Right kidney (tissue), 9 donors: ENCODE data around the gene LLGL2.
A peak's percentile ranks its signal among the peaks of the same experiment; 100 is the strongest.
"Not testable (repeated sequence)": the region's sequence is repeated elsewhere in the genome, so short reads cannot be mapped to it uniquely, and the experiment has no call there.

Experiments used
- DNase-seq: peaks from one replicate; pipeline ENCODE4 v3.0.0-alpha.2; 2016
- long read RNA-seq, 8 donors: transcript quantifications; one replicate each; lab custom pipeline, GENCODE V29; 2026

The LLGL2 gene, protein sequence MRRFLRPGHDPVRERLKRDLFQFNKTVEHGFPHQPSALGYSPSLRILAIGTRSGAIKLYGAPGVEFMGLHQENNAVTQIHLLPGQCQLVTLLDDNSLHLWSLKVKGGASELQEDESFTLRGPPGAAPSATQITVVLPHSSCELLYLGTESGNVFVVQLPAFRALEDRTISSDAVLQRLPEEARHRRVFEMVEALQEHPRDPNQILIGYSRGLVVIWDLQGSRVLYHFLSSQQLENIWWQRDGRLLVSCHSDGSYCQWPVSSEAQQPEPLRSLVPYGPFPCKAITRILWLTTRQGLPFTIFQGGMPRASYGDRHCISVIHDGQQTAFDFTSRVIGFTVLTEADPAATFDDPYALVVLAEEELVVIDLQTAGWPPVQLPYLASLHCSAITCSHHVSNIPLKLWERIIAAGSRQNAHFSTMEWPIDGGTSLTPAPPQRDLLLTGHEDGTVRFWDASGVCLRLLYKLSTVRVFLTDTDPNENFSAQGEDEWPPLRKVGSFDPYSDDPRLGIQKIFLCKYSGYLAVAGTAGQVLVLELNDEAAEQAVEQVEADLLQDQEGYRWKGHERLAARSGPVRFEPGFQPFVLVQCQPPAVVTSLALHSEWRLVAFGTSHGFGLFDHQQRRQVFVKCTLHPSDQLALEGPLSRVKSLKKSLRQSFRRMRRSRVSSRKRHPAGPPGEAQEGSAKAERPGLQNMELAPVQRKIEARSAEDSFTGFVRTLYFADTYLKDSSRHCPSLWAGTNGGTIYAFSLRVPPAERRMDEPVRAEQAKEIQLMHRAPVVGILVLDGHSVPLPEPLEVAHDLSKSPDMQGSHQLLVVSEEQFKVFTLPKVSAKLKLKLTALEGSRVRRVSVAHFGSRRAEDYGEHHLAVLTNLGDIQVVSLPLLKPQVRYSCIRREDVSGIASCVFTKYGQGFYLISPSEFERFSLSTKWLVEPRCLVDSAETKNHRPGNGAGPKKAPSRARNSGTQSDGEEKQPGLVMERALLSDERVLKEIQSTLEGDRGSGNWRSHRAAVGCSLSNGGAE
- long read RNA-seq, donor 1, partial matches to known transcripts: 6 of 15 reads
- long read RNA-seq, donor 1, other reads (novel, unspliced or antisense): 0 of 15 reads
- long read RNA-seq, donor 2, partial matches to known transcripts: 0 of 2 reads
- long read RNA-seq, donor 2, other reads (novel, unspliced or antisense): 0 of 2 reads
- long read RNA-seq, donor 3, partial matches to known transcripts: 0 of 5 reads
- long read RNA-seq, donor 3, other reads (novel, unspliced or antisense): 0 of 5 reads
- long read RNA-seq, donor 4, transcript LLGL2-202 (10 exons, 1,374 nt): major isoform, 8 of 21 reads
- long read RNA-seq, donor 4, partial matches to known transcripts: 11 of 21 reads
- long read RNA-seq, donor 4, other reads (novel, unspliced or antisense): 0 of 21 reads
- long read RNA-seq, donor 5, transcript LLGL2-202 (10 exons, 1,374 nt): major isoform, 6 of 10 reads
- long read RNA-seq, donor 5, partial matches to known transcripts: 0 of 10 reads
- long read RNA-seq, donor 5, other reads (novel, unspliced or antisense): 0 of 10 reads
- long read RNA-seq, donor 6, transcript LLGL2-202 (10 exons, 1,374 nt): major isoform, 5 of 17 reads
- long read RNA-seq, donor 6, partial matches to known transcripts: 7 of 17 reads
- long read RNA-seq, donor 6, other reads (novel, unspliced or antisense): 0 of 17 reads
- long read RNA-seq, donor 7: 0 reads
- long read RNA-seq, donor 8, partial matches to known transcripts: 0 of 2 reads
- long read RNA-seq, donor 8, other reads (novel, unspliced or antisense): 0 of 2 reads

DNA sequence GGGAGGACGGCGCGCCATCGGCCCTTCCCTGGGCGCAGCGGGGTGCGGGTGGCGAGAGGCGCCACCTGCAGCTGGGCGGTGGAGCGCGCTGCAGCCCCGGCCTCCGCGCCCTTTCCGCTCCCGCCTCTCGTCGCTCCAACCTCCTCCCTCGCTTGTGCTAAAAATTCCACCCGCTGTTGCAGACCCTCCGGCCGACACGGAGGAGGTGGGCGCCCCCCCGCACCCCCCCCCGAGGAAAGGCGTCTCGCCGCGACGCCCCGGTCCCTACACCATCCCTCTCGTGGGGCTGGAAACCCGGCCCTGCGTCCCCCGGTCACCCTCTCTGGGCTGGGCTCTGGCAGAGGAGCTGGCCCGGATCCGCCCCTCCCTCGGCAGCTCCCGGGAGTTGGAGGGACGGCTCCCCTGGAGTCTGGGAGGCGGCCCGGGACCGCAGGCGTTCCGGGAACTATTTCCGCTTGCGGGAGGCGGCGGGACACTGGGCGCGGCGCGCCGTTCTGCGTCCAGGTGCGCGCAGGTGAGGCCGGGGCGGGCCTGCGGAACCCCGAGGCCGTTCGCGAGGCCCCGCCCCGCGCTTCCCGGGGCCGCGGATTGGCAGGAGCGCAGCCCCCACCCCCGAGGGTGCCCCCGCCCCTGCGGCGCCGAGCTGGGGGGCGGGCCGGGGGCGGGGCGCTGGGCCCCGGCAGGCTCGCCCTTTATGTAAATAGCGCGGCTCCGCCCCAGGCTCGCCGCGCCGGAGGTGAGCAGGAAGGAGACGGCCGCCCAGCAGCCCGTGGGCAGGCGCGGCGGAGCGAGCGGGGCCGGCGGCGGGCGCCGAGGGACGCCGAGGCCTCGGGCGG is at the start of gene LLGL2:
Gene LLGL2, plus strand, starts transcription at position 728 of the 836 bp plus-strand sequence. CDS start 17,730 bp downstream, outside the sequence.
- peak; percentile 96 for DNase-seq

DNA sequence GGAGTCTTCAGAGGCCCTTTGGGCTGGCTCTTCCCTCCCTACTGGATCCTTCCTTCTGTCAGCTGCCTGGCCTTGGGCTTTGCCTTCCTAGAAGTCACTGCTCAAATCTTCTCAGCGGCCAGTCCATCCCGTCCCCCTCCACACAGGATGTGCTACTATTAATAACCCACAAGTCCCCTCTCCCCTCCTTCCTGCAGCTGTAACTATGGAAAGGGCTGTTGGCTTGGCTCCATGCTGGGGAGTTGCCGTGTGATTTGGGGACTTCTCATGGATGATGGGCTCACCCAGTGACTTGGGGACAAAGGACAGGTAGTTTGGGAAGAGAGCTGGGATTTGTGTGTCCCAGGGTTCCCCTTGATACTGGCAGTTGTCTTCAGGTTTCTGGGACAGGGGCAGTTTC is 49.6 kb upstream of the LLGL2 start:
- peak; percentile 58 for DNase-seq

DNA sequence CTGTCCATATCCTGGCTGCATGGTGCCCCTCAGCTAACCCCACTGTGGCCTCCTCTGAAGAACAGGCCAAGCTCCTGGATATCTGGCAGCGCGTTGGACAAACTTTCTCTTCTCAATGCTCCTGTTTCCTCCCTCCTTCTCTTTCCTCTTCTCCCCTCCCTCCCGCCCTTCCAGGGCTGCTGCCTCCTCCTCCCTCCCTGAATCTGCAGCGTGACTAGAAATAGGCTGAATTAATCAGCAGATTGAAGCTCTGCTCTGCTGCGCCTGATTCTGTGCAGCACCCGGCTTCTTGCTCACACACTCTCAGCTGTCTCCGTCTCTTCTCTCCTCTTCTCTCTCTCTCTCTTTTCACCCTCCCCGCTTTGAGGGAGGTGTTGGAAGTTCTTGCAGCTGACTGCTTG is 49.2 kb upstream of the LLGL2 start:
- DNase-seq: no peak

DNA sequence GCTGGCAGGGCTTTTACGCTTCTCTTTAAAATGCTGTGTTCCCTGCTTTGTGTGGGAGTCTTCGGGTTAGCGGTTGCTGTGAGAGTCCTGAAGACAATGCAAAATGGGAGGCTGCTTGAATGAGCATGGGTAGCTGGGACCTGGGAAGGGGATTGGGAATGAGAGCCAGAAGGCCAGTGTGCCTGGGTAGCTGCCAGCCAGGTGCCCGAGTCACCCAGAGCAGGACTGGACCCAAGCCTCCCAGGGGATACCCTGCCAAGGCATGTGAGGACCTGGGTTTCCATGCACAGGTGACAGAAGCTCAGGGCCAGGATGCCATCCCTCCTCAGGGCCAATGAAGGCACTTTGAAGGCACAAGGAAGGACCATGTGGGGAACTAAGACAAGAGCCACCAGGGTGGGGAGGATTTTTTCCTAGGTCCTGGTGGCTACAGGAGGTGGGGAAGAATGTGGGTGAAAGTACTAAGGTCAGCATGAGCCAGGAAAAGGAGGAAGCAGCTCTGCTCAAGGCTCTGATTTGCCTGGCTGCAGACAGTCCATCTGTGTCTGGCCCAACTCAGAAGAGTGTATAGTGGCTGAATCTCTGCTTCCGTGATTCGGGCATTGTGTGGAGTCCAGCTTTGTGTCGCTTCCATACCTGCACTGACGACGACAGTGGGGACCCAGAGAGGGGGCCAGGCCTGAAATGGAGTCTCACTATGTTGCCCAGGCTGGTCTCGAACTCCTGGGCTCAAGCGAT is 48.6 kb upstream of the LLGL2 start:
- no peak for DNase-seq

DNA sequence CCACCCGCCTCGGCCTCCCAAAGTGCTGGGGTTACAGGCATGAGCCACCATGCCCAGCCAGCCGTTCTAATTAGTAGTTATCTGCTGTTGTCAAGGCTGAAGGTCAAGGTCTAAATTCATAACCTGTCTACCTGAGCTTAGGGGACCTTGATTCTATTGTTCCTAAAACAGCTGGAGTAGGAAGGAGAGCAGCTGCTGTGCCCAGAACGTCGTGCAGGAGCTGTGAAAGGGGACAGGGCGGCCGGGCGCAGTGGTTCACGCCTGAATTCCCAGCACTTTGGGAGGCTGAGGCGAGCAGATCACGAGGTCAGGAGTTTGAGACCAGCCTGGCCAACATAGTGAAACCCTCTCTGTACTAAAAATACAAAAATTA is 48.0 kb upstream of the LLGL2 start:
- DNase-seq: not testable (repeated sequence)

DNA sequence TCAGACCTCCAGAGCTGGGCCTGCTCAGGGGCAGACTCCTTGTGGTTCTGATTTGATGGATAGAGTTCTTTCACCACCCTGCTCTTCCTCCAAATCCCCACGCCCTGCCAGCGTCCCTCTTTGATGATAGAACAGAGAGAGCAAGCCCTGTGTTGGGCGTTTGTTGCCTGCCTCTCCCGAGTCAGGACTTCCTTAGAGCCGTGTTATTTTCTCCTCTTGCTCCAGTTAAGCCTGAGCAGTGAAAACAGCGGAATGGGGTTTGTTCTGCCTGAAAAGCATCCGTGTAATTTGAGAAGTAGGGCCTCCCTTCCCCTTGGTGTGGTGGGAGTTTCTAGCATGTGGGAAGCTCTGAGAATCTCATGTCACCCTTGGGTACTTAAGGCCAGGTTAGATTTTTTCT is 47.0 kb upstream of the LLGL2 start:
- peak; percentile 61 for DNase-seq

DNA sequence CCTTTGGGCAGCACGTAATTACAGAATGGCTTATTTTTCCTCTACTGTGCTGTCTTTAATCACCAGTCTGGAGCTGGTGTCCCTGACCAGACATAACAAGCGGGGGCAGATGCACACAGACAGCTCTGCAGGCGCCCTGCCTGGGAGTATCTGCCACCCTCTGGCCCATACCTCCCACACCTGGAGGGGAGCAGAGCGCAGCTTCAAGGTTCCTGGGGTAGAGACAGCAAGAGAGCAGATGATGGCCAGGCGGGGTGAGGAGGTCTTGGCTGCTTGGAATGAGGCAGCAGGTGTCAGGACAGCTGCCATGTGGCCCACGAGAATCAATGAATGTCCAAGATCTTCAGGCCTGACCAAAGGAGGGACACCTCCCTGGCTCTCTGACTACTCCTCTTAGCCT is 45.2 kb upstream of the LLGL2 start:
- DNase-seq: no peak

DNA sequence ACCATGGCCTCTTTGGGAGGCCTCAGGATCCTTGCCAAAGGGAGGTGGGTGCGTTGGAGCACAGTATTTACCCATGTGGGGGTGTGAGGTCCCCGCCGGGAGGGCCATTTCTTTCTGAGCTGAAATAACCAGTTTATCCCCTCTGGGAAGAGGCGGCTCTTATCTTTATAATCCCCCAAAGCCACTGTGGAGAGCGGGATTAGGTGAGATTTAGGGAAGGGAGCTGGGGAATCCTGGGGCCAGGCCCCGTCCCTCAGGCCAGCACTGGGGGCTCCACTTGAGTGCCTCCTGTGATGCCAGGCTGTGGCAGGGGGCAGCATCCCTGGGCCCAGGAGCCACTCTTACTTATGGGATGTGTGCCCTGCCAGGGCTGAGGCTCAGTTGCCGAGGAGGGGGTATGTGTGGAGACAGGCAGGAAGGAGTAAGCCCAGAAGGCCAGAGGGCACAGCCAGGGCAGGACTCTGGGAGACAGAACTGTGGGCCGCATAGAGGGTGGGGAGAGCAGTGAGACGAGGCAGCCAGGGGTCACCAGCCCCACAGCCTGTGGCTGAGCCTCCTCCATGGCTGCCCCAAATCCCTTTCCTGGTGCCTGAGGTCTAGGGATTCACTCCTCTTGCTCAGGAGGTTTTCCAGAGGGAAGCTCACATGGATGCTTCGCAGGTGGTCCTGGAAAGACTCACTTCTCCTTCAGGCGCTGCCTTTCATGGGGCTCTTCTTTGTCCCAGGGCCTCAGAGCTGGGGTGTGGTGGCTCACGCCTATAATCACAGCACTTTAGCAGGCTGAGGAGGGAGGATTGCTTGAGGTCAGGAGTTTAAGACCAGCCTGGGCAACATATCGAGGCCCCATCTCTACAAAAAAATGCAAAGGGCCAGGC is 44.1 kb upstream of the LLGL2 start:
- no peak for DNase-seq

DNA sequence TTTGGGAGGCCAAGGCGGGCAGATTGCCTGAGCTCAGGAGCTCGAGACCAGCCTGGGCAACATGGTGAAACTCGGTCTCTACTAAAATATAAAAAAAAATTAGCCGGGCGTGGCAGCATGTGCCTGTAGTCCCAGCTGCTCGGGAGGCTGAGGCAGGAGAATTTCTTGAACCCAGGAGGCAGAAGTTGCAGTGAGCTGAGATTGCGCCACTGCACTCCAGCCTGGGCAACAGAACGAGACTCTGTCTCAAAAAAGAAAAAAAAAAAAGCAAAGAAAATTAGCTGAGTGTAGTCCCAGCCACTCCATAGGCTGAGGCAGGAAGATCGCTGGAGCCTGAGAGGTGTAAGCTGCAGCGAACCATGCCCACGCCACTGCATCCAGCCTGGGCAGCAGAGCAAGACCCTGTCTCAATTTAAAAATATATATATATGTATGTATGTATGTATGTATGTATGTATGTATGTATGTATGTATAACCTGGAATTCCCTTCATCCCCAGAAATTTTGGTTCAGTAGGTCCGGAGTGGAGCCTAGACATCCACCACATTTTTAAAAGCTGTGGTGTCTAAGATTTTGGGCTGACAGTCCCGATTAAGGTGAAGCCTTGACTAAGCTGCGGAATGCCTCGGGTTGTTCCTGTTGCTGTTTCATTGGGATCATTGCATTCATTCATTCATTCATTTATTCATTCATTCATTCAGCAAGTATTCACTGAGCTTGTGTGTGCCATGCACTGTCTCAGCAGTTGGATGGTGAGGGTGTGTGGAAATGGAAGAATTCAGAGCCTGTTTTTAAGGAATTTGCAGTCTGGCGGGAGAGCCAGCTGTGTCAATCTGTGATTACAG is 43.2 kb upstream of the LLGL2 start:
- no peak for DNase-seq

DNA sequence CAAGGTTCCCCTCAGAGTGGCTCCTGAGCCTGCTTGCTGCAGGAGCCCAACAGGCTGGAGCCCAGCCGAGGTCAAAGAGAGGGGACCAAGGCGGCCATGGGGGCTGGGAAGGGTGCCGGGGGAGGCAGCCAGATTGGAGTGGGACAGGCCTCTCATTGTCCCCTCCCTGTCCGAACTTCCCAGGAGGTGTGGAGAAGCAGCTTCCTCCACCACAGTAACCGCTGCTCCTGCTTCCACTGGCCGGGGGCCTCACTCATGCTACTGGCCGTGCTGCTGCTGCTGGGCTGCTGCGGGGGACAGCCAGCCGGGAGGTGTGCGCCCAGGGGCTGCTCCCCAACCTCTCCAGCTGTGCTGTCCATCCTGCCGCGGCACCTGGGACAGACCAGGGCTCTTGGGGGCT is 39.8 kb upstream of the LLGL2 start:
- DNase-seq: no peak

DNA sequence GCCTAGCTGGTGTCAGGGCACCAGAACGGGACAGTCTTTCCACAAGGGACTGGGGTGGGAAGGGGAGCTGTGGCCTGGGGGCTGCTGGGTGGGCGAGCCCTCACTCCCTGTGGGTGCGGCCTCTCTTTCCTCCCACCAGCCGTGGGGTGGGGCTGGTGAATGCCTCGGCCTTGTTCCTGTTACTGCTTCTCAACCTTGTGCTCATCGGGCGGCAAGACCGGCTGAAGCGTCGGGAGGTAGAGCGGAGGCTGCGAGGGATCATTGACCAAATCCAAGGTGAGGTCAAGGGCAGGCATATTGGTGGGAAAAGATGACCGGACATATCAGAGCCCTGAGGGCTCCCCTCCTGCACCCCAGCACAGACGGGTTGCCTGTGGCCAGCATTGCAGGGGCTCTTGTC is 39.3 kb upstream of the LLGL2 start:
- no peak for DNase-seq

DNA sequence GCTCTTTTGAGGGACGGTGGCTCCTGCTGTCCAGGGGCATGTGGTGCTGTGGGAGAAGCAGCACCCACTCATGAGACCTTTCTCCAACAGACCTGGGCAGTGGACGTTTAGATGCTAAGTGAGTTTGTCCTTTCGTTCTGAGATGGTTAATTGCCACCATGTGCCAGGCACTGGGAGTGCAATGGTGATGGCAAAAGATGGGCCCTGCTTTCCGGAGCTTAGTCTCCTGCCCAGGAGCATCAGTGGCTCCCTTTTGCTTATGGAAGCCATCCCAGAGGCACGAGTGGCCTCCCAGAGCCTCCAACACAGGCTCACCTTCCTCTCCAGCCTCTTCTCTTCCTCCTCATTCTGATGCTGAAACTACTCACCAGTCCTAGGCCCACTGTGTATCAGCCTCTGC is 38.5 kb upstream of the LLGL2 start:
- no peak for DNase-seq

DNA sequence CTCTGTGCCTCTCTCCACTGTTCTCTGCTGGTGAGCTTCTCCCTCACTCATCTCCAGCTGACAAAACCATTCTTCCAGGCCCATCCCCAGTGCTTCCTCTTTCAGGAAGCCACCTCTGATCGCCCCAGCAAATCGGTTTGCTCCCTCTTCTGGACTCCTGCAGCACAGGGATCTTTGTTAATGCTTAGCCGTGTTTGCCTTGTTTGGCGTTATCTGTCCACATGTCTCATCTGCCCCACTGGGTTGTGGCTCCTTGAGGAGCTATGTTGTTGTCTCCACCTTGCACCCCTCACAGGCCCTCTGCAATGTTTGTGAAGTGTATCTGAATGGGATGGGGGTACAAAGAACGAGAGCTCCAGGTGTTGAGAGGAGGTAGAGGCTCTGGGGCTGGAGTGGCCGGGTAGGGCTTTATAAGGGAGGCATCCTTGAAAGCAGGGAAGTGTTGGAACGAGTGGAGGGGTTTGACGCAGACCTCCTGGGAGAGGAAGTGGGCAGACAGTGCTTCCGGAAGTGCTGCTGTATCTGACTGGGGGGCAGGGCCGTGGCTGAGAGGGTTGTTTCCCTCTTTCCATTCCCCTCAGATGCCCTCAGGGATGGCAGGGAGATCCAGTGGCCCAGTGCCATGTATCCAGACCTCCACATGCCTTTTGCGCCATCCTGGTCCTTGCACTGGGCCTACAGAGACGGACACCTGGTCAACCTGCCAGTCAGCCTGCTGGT is 38.0 kb upstream of the LLGL2 start:
- no peak for DNase-seq

DNA sequence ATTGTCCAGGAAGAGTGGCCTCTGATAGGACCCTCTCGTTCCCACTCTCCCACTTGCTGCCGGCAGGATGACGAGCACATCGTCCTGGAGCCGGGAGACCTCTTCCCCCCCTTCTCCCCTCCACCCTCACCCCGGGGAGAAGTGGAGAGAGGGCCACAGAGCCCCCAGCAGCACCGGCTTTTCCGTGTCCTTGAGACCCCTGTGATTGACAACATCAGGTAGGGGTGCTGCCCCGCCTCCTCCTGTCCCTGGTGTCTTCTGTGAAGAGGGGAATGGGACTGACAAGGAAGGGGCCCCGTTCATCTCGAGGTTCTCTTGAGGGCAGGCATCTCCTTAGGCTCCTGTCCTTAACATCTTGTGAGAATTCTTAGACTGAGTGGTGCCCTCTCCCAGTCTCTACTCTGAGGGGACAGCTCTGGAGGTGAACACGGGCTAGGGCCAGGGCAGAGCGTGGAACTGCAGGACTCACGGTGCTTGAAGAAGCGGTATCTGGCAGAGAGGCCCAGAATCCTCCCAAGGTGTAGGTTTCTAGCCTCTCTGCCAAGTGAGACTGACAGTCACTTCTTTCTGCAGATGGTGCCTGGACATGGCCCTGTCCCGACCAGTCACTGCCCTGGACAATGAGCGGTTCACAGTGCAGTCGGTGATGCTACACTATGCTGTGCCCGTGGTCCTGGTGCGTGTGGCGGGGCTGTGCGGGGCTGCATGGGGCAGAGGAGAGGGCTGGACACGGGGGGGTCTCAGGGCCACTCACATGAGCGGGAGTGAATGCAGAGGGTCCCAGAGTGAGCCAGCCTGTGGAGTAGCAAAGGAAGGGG is 36.6 kb upstream of the LLGL2 start:
- DNase-seq: no peak

DNA sequence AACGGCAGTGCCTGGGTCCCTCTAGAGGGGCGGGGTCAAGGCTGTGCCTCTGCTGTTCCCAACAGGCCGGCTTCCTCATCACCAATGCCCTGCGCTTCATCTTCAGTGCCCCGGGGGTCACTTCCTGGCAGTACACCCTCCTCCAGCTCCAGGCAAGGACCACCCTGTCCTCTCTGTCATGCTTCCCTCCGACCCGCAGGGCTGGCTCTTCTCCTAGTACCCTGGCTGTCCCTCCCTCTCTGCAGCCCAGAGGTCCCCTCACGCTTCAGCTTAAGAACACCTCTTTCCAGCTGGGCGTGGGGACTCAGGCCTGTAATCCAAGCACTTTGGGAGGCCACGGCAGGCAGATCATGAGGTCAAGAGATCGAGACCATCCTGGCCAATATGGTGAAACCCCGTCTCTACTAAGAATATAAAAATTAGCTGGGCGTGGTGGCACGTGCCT is 36.0 kb upstream of the LLGL2 start:
- DNase-seq: no peak

DNA sequence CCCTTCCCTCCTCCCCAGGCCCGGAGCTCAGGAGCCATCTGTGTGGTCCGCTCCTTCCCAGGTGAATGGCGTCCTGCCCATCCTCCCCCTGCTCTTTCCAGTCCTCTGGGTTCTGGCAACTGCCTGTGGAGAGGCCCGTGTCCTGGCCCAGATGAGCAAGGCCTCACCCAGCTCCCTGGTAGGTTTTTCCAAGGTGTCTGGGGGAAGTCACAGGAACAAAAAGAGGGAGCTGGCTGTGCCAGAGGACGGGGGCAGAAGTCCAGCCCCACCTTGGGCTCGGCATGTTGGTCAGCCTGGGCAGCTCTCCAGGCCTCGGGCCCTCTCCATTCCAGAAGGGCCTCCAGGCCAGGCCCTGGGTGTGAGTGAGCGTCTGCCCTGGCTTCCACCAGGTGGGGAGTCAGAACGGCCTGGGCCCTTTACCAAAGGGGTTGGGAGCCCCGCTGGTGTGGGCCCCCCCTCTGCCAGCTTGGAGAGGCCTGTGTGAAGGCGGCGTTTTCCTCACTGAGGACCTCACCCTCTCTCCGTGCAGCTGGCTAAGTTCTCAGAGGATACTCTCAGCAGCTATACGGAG is 35.2 kb upstream of the LLGL2 start:
- no peak for DNase-seq
